Pancreas (tissue), 10 donors: ENCODE results near the gene MPO. TPM values are rescaled to one million over a fixed set of nuclear protein-coding genes. Genes with fewer than 3 reads are reported as not detected.

Experiments used
- ATAC-seq, 4 donors: fragments of 200-7000 bp; cut with Tn5 transposase; one replicate each; pipeline versions ENCODE4 v1.8.0 to v1.9.1; 2020; ENCODE audit warnings: mild to moderate bottlenecking in 4 of 4, moderate library complexity in 4 of 4
- DNase-seq, 6 donors: peaks; one replicate each; pipeline ENCODE4 v3.0.0-alpha.2; 2020
- FAIRE-seq: peaks from 2 replicates; lab custom pipeline; 2012; peaks lifted over from hg19 to GRCh38; lab: Jason Lieb, UNC
- H3K27ac ChIP-seq, 4 donors: fragments of 200-600 bp; sonication (generic); 1 replicate in 3 of 4; 2 replicates in 1 of 4; pipeline versions ENCODE4 v1.5.0 to v1.8.0; 2020
- H3K27me3 ChIP-seq, 4 donors: fragments of 200-600 bp; one replicate each; pipeline ENCODE4 v1.8.0; 2021
- H3K36me3 ChIP-seq, 3 donors: fragments of 200-600 bp; sonication (generic) in 1 of 3; one replicate each; pipeline versions ENCODE4 v1.5.0 to v1.8.0; 2020 to 2021
- H3K4me1 ChIP-seq, 3 donors: fragments of 200-600 bp; one replicate each; pipeline ENCODE4 v1.8.0; 2021
- H3K4me3 ChIP-seq, 4 donors: fragments of 200-600 bp; sonication (generic) in 2 of 4; one replicate each; pipeline versions ENCODE4 v1.5.0 to v1.8.0; 2020 to 2021
- H3K9me3 ChIP-seq, 4 donors: fragments of 200-600 bp; one replicate each; pipeline ENCODE4 v1.8.0; 2021
- WGBS, 2 donors: extraction: QIAGEN DNeasy Blood & Tissue Kit; methylation state at CpG; one replicate each; pipeline ENCODE4 v1.1.7; 2013; 5-methylcytosine and 5-hydroxymethylcytosine counted together
- intact Hi-C, 3 donors: fragments of 100-400 bp; cut with DNase I; formaldehyde crosslinking; loops; one replicate each; pipeline versions ENCODE4 v1.11.1 to v1.14.2; 2022
- polyA plus RNA-seq, 2 donors: library from polyadenylated mRNA; stranded (reverse); fragments of 200-250 nt; gene quantifications; one replicate each; pipeline ENCODE4 v1.2.3, GENCODE V29; 2013
- total RNA-seq, 6 donors: library from RNA; stranded (reverse); fragmentation: NEBNext Ultra II Directional in 4 of 6; extraction: Animal tissue kit (Norgen Biotek cat#: 25700) in 4 of 6; gene quantifications; one replicate each; pipeline versions ENCODE4 v1.2.1 to v1.2.4, GENCODE V29; 2021 to 2023
- TF ChIP-seq, protein P1 (sequence below), 4 donors: fragments of 200-600 bp; sonication (generic) in 3 of 4; IDR thresholded peaks; one replicate each; pipeline versions ENCODE4 v1.5.0 to v1.8.0; 2021; ENCODE audit warnings: antibody characterized with exemption in 4 of 4
- donor health status: healthy with polysubstance abuse.
- donor health status: DM: no; HTN: no; CAD: no; lungs with moderate emphysema.
- donor health status: DM: no; HTN: no; CAD: no.
- donor health status: control.
- donor health status: control.
- donor health status: Bipolar disorder and iron deficiency.
- donor health status: DM: yes; HTN: yes; CAD: no.
- donor health status: DM: no; HTN: no; CAD: no.
- donor health status: DM: no; HTN: no; CAD: no.
- donor health status: DM: yes; HTN: yes; CAD: no.

MPO gene
- total and polyA plus RNA-seq, 8 donors = 0.03 to 0.28 (median 0.09) TPM; not detected in 1

DNA sequence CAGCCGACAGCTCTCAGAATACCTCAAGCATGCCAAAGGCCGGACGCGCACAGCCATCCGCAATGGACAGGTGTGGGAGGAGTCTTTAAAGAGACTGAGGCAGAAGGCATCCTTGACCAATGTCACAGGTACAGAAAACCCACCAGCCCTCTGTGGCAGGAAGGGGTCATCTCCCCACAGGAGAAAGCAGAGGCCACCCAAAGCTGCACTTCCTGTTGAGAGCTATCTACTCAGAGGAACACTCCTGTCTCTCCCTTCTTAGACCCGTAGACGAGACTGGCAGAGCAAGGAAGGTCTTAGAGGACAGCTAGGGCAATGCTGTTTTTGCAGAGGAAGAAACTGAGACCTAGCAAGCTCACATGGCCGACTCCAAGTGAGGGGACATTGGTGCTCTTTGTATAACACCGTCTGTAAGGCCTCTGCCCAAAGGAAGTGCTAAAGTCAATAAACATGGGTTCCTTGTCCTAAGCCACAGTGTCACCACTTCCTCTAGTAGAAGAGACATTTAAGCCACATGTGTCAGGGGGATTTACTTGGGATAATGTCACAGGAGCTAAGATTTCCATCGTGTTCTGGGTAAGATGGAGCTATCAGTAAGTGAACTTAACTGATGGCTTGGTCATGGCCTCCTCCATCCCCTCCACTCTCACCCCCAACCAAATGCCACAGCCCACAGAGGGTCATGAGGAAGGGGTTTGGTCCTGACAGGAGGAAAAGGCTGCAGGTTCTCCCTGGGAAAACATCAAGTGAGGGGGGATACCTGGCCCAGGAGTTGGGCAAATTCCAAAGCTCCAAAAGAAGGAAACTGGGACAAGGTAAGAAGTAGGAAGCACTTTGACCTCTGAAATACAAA is 33.0 kb downstream of the MPO start:
- Histone ChIP-seq H3K4me3 (no peak overlapping the region), H3K27me3 (no peaks in the 10 kb centered on the region), H3K27ac (no peak overlapping the region), H3K4me1 (no peaks in the 10 kb centered on the region), H3K9me3 (no peaks in the 10 kb centered on the region), H3K36me3 (no peaks in the 10 kb centered on the region)
- FAIRE-seq = no peak
- intact Hi-C loops = no loop called here
- 77 to 89% methylated on average over 10 of the region's 10 CpGs for whole genome bisulfite sequencing, 2 donors
- no peak for ATAC-seq
- DNase-seq = no peak
- TF ChIP-seq, protein P1, sequence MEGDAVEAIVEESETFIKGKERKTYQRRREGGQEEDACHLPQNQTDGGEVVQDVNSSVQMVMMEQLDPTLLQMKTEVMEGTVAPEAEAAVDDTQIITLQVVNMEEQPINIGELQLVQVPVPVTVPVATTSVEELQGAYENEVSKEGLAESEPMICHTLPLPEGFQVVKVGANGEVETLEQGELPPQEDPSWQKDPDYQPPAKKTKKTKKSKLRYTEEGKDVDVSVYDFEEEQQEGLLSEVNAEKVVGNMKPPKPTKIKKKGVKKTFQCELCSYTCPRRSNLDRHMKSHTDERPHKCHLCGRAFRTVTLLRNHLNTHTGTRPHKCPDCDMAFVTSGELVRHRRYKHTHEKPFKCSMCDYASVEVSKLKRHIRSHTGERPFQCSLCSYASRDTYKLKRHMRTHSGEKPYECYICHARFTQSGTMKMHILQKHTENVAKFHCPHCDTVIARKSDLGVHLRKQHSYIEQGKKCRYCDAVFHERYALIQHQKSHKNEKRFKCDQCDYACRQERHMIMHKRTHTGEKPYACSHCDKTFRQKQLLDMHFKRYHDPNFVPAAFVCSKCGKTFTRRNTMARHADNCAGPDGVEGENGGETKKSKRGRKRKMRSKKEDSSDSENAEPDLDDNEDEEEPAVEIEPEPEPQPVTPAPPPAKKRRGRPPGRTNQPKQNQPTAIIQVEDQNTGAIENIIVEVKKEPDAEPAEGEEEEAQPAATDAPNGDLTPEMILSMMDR (IDR thresholded peaks at IDR 0.05) = no peak

GRCh38 chr17:58246781-58247180 is 34.0 kb downstream of the MPO start:
- ATAC-seq (no peak), FAIRE-seq (no peak), DNase-seq (no peak)
- no peaks in the 10 kb centered on the region for H3K27me3 ChIP-seq
- WGBS, 2 donors = 82 to 86% methylated on average over 1 of the region's 1 CpG
- TF ChIP-seq, protein P1 (IDR thresholded peaks at IDR 0.05) = no peak
- H3K27ac ChIP-seq = no peak overlapping the region
- no peak overlapping the region for H3K4me3 ChIP-seq
- intact Hi-C loops = no loop called here
- no peaks in the 10 kb centered on the region for H3K4me1 ChIP-seq
- no peaks in the 10 kb centered on the region for H3K36me3 ChIP-seq
- H3K9me3 ChIP-seq = no peaks in the 10 kb centered on the region

DNA sequence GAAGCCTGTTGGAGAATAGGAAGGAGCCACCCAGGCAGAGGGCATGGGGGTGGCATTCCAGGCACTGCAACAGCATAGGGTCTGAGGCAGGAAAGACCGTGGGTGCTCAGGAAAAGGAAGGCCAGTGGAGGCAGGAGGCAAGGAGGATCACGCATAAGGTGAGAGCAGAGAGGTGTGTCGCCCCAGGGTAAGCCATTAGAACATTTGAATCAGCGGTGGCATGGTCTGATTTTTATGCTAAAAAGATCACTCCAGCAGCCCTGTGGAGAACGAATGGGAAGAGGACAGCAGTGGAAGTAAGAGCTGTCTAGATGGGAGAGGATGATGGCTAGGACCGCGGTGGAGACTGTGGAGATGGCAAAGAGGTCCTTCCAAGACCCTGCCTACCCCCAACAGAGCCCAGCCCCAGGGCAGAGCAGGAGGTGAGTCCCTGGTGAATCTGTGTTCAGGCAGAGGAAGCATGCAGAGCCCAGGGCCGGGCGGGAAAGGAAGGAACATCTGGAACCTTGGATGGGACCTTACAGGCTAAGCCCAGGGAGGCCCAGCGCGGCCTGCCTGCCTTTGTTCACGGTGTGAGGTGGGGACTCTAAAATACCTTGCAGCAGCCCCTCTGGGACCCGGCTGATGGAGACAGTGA is 34.5 kb downstream of the MPO start:
- 71 to 76% methylated on average over 13 of the region's 13 CpGs for WGBS, 2 donors
- ATAC-seq = no peak
- intact Hi-C loops = no loop called here

DNA sequence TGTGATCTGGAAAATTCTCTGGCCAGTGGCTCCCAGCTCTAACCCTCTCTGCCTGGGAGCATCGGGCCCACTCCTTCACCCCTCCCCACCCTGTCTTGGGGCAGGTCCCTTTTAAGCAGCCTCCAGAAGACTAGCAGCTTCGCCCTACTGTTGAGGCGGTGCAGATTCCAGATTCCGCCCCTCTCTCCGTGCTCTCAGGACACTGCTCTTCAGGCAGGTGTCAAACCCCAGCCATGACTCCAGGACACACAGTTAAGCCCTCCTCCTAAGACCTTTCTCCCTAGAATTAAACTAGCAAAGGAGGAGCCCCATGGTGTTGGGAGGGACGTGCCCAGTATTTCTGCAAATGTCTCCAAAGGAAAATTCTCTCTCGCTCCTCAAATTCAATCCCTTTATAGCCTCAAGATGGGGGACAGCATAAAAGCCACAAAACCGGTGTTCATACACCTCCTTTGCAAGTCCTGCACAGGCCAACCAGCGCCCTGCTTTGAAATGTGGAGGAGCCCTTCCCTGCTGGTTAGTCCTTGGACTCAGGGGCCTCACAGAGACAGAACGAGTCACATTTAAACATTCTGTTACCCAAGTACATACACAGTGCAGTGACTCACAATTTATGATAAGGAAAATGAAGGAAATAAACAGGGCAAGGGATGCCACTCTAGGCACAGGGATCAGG is 35.2 kb downstream of the MPO start:
- no peak for DNase-seq
- Histone ChIP-seq H3K27ac (no peak overlapping the region), H3K9me3 (no peaks in the 10 kb centered on the region), H3K27me3 (no peaks in the 10 kb centered on the region), H3K4me3 (no peak overlapping the region), H3K36me3 (no peaks in the 10 kb centered on the region), H3K4me1 (no peaks in the 10 kb centered on the region)
- FAIRE-seq = no peak
- WGBS, 2 donors = 54 to 64% methylated on average over 10 of the region's 10 CpGs
- TF ChIP-seq, protein P1 (IDR thresholded peaks at IDR 0.05) = no peak
- no peak for ATAC-seq
- intact Hi-C loops = no loop called here

More for the DNA sequence above, 34.5 kb downstream of the MPO start:
- Histone ChIP-seq H3K4me3 (no peak overlapping the region), H3K36me3 (no peaks in the 10 kb centered on the region), H3K27me3 (no peaks in the 10 kb centered on the region), H3K4me1 (no peaks in the 10 kb centered on the region), H3K27ac (no peak overlapping the region), H3K9me3 (no peaks in the 10 kb centered on the region)
- FAIRE-seq (no peak), DNase-seq (no peak)
- TF ChIP-seq, protein P1 (IDR thresholded peaks at IDR 0.05) = no peak
